Ishikawa (cell line): Measurements from ENCODE around the gene CALD1.

Experiments
- CEBPB ChIP-seq: IDR thresholded peaks from 2 replicates; pipeline ENCODE4 v1.6.1; 2012
- CREB1 ChIP-seq: IDR thresholded peaks from 2 replicates; pipeline ENCODE4 v1.6.1; 2012; ENCODE audit warnings: low read depth
- EGR1 ChIP-seq: IDR thresholded peaks from 2 replicates; pipeline ENCODE4 v1.6.1; 2012
- EP300 ChIP-seq: IDR thresholded peaks from 2 replicates; pipeline ENCODE4 v1.6.1; 2012; ENCODE audit warnings: borderline replicate concordance
- FOXM1 ChIP-seq: IDR thresholded peaks from 2 replicates; pipeline ENCODE4 v1.6.1; 2012; ENCODE audit warnings: low read depth, borderline replicate concordance
- NFIC ChIP-seq: IDR thresholded peaks from 2 replicates; pipeline ENCODE4 v1.6.1; 2012
- RAD21 ChIP-seq: IDR thresholded peaks from 2 replicates; pipeline ENCODE4 v1.6.1; 2012; ENCODE audit warnings: low read depth
- TAF1 ChIP-seq: IDR thresholded peaks from 2 replicates; pipeline ENCODE4 v1.6.1; 2012; ENCODE audit warnings: low read depth, mild to moderate bottlenecking
- TCF12 ChIP-seq: IDR thresholded peaks from 2 replicates; pipeline ENCODE4 v1.6.1; 2012; ENCODE audit warnings: low read depth
- TEAD4 ChIP-seq: IDR thresholded peaks from 2 replicates; pipeline ENCODE4 v1.6.1; 2012
- YY1 ChIP-seq: IDR thresholded peaks from 2 replicates; pipeline ENCODE4 v1.6.1; 2012; ENCODE audit warnings: low read depth
- ZBTB7A ChIP-seq: IDR thresholded peaks from 2 replicates; pipeline ENCODE4 v1.6.1; 2012; ENCODE audit warnings: low read depth
- TF ChIP-seq, protein P1 (sequence below): IDR thresholded peaks from 2 replicates; pipeline ENCODE4 v1.6.1; 2012; ENCODE audit warnings: low read depth, mild to moderate bottlenecking
- TF ChIP-seq, protein P2 (sequence below): IDR thresholded peaks from 2 replicates; pipeline ENCODE4 v1.6.1; 2012
- TF ChIP-seq, protein P3 (sequence below): IDR thresholded peaks from 2 replicates; pipeline ENCODE4 v1.6.1; 2012

The CALD1 gene

DNA sequence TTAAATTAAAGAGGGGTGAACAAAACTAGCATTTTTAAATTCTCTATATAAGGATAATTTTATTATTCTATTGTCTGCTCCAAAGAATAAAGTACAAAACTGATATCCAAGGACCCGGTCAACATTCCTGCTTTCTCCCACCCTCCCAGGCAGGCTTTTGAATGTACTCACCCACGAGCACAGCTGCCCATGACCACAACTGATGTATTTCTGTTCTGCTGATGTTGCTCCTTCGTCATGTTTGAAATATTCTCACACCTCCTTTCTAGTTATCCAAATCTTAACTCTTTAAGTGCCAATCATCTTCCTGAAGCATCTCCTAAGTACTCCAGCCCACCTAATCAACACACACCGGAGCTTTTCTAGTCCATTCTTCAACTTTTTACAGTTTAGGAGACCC, 46.7 kb downstream of the CALD1 start:
- TF ChIP-seq, protein P1, sequence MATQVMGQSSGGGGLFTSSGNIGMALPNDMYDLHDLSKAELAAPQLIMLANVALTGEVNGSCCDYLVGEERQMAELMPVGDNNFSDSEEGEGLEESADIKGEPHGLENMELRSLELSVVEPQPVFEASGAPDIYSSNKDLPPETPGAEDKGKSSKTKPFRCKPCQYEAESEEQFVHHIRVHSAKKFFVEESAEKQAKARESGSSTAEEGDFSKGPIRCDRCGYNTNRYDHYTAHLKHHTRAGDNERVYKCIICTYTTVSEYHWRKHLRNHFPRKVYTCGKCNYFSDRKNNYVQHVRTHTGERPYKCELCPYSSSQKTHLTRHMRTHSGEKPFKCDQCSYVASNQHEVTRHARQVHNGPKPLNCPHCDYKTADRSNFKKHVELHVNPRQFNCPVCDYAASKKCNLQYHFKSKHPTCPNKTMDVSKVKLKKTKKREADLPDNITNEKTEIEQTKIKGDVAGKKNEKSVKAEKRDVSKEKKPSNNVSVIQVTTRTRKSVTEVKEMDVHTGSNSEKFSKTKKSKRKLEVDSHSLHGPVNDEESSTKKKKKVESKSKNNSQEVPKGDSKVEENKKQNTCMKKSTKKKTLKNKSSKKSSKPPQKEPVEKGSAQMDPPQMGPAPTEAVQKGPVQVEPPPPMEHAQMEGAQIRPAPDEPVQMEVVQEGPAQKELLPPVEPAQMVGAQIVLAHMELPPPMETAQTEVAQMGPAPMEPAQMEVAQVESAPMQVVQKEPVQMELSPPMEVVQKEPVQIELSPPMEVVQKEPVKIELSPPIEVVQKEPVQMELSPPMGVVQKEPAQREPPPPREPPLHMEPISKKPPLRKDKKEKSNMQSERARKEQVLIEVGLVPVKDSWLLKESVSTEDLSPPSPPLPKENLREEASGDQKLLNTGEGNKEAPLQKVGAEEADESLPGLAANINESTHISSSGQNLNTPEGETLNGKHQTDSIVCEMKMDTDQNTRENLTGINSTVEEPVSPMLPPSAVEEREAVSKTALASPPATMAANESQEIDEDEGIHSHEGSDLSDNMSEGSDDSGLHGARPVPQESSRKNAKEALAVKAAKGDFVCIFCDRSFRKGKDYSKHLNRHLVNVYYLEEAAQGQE: no peak
- no peak for TF ChIP-seq TEAD4
- TF ChIP-seq CREB1: no peak
- no peak for TF ChIP-seq FOXM1
- TF ChIP-seq RAD21: no peak
- TF ChIP-seq, protein P2, sequence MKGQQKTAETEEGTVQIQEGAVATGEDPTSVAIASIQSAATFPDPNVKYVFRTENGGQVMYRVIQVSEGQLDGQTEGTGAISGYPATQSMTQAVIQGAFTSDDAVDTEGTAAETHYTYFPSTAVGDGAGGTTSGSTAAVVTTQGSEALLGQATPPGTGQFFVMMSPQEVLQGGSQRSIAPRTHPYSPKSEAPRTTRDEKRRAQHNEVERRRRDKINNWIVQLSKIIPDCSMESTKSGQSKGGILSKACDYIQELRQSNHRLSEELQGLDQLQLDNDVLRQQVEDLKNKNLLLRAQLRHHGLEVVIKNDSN: no peak
- no peak for TF ChIP-seq EGR1
- TF ChIP-seq ZBTB7A: no peak
- no peak for TF ChIP-seq CEBPB
- no peak for TF ChIP-seq TCF12
- TF ChIP-seq, protein P3, sequence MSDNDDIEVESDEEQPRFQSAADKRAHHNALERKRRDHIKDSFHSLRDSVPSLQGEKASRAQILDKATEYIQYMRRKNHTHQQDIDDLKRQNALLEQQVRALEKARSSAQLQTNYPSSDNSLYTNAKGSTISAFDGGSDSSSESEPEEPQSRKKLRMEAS: no peak
- TF ChIP-seq EP300: no peak
- TF ChIP-seq NFIC: no peak

DNA sequence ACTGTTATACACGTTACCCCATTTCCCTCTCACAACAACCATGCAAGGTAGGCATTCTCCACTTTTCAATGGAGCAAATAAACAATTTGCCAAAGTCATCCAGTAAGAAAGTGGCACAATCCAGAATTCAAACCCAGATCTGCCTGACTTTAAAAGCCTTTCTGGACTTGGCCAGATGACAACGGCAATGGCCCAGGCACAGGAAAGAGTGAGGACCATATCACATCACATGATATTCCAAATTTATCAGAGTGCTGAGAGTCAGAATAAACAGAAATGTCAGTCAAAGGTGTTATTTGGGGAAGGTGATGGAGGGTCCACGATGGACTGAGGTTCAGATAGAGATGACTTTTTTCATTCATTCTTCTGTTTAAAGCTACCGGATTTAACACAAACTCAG, 48.0 kb downstream of the CALD1 start:
- TF ChIP-seq, protein P3: no peak
- no peak for TF ChIP-seq RAD21
- TF ChIP-seq CEBPB: no peak
- TF ChIP-seq TEAD4: no peak
- no peak for TF ChIP-seq NFIC
- TF ChIP-seq ZBTB7A: no peak
- TF ChIP-seq FOXM1: no peak
- TF ChIP-seq EGR1: no peak
- TF ChIP-seq TAF1: no peak
- TF ChIP-seq, protein P1: no peak
- no peak for TF ChIP-seq EP300
- TF ChIP-seq, protein P2: no peak
- no peak for TF ChIP-seq YY1

DNA sequence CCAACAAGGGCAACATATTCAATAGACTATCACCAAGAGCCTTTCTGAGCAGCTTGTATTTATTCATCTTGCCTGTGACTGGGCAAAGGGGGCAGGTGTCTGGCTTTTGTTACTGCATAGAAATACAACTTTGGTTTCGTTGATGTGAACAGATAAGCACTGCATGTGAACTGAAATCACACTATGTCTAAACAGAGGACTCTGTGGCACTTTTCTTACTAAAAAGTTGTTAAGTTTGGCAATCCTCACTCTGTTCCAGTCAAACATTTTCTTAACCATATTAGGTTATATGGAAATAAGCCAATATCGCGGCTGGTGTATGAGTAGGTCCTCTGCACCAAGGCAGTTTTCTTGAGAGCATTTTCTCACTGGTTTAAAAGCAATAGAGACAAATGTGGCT, 48.5 kb downstream of the CALD1 start:
- TF ChIP-seq TAF1: no peak
- TF ChIP-seq, protein P3: no peak
- TF ChIP-seq TEAD4: no peak
- TF ChIP-seq CREB1: no peak
- no peak for TF ChIP-seq EP300
- no peak for TF ChIP-seq NFIC
- TF ChIP-seq, protein P1: no peak

DNA sequence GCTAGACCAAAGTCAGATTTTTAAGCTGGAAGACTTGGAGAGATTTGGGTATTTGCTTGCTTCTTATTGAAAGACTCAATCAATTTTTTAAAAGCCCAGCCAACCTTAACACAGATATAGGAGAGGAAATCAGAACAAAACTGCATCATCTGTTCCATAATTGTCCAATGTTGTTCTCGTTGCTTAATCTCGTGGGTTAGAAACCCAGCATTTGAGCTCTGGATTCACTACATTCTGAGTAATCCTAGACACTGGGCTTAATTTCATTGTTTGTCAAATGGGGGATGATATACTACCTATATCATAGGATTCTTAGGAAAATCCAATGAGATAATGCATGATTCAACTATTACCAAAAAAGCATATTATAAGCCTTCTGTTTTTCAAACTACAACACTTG, 48.9 kb downstream of the CALD1 start:
- TF ChIP-seq TAF1 (no peak), RAD21 (no peak), FOXM1 (no peak), CEBPB (no peak), TEAD4 (no peak), YY1 (no peak), EGR1 (no peak), ZBTB7A (no peak), TCF12 (no peak), EP300 (no peak), NFIC (no peak), CREB1 (no peak)
- TF ChIP-seq, protein P3: no peak
- TF ChIP-seq, protein P2: no peak
- TF ChIP-seq, protein P1: no peak
